ENCODE results near the gene STXBP1.

The STXBP1 gene

GRCh38 chr9:127694890-127695720 lies 83.0 kb downstream of the STXBP1 start:
- no peak for DNase-seq

- DNase-seq = no peak
Observed at GRCh38 chr9:127697575-127697974, 85.5 kb downstream of the STXBP1 start.

DNA sequence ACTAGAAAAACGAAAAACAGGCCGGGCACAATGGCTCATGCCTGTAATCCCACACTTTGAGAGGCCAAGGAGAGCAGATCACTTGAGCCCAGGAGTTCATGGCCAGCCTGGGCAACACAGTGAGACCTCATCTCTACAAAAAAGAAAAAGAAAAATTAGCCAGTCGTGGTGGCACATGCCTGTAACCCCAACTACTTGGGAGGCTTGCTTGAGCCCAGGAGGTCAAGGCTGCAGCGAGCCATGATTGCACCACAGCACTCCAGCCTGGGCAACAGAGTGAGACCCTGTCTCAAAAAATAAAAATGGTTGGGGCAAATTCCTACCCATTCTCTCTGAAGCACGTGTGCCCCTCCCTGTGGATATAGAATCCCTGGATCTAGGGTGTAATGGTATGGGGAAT lies 86.3 kb downstream of the STXBP1 start:
- DNase-seq = no peak

DNA sequence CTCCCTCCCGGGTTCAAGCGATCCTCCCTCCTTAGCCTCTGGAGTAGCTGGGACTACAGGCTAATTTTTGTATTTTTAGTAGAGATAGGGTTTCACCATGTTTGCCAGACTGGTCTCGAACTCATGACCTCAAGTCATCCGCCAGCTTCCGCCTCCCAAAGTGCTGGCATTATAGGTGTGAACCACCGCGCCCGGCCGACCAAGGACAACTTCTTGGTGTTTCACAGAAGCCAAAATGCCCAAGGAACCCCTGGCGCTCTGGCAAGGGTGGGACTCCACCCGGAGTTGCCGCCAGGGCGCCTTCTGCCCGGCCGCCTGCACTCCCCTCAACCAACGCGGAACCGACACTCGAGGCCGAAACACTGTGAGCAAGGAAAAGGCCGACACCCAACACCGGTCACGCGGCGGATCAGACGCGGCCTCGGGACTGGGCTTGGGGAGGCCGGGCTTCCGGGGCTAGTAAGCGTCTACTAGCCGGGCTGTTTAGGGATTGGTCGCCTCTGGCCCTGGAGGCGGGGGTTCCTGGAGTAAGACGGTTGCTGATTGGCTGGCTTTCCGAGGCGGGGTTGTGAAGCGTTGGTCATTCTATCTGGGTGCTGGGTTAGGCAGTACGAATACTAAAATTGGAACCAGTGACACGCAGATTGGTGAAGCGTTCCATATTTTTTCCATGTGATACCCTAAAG lies 87.1 kb downstream of the STXBP1 start:
- DNase-seq = peak; percentile 81

DNA sequence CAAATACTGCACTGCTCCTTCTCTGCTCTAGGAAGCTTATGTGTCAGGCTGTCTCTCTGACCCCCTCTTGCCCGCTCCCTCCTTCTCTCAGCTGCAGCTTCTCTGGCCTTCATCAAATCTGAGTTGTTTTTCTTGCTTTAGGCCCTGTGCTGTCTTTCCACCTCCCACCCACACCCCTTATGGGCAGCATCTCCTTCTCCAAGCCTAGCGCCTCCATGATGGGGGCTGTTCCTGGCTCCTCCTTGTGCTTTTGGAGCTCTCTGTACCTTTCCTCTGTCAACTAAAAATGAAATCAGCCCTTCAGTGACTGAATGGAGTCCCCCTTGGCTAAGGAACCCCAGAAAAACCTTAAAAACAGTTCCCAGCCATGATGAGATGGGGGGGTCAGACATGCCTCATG lies 88.1 kb downstream of the STXBP1 start:
- DNase-seq = no peak

GRCh38 chr9:127700594-127701255 lies 88.6 kb downstream of the STXBP1 start:
- no peak for DNase-seq

DNA sequence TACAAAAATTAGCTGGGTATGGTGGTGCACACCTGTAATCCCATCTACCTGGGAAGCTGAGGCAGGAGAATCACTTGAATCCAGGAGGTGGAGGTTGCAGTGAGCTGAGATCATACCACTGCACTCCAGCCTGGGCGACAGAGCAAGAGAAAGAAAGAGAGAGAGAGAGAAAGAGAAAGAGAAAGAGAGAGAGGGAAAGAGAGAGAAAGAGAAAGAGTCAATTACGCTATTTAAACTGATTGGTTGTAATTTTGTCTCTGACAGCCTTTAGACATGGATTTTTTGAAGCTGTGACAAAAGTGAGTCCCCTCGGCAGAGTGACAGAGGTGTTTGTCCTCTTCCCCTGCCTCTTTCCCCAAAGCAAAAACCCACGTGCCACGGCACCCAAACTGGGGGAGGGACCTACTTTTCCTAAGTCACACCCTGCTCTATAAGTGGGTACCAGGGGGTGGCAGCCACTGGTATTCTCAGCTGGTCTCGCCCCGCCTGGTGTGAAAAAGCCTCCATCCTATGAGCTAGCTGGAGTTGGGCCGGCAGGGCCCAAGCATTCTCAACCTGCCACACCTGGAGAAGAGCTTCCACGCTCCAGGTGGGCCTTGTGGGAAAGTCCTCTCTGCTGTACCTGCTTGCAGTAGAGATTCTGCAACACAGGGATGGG lies 91.3 kb downstream of the STXBP1 start:
- DNase-seq = no peak

GRCh38 chr9:127705577-127706379 lies 93.7 kb downstream of the STXBP1 start:
- no peak for DNase-seq

DNA sequence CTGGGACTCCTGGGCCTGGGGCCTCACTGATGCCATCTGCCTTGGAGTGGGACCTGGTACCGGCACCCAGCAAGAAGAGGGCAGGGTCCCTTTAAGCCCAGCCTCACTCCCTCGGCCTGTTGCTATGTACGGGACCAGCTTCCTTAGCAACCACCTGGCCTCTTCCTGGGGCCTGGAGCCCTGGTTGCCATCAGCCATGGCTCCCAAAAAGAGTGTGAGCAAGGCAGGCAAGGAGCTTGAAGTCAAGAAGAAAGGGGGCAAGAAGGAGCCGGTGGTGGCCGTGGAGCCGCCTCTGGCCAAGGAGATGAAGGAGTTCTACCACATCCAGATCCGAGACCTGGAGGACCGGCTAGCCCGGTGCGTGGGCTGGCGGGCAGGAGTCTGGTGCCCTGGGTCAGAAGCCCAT lies 94.8 kb downstream of the STXBP1 start, which contains the start of gene CFAP157:
CFAP157 (plus strand) TSS at position 153 of the 406 bp plus-strand sequence; CDS start at position 197, 44 bp downstream.
- no peak for DNase-seq

DNA sequence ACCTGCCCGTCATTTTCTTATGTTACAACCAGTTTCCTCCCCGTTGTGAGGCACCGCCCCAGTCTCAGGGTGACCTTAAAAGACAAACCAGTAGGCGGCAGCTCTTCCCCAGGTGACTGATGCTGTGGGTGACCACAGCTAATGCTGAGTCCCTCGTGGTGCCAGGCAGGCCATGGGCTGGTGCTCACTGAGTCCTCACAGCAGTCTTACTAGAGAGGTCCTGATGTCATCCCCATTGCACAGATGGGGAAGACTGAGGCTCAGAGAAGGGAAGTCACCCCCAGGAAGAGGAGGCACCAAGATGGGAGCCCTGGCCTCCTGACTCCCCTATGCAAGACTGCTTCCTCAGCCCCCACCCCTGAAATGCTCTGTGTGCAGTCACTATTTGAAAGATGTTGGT lies 95.7 kb downstream of the STXBP1 start:
- peak; percentile 13 to 33 for DNase-seq

DNA sequence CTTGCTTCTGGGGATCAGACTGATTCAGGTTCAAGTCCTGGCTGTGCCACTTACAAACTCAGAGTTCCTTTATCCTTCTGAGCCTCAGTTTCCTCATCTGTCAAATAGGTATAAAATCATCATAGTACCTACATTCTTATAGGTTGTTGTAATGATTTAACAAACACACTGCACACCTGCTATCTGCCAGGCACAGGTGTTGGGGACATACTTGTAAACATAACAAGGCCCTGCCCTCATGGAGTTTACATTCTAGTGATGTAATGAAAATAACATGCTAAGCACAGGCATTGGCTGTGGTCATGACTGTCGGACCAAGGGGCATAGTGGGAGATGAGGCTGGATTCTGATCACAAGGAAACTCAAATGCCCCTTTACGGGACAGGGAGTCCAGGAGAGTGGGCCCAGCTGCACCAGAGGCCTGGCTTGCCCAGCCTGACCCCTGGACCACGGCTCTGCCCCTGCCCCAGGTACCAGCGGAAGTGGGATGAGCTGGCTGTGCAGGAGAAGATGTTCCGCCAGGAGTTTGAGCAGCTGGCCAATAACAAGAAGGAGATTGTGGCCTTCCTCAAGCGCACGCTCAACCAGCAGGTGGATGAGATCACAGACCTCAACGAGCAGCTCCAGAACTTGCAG lies 97.0 kb downstream of the STXBP1 start:
- DNase-seq = no peak

DNA sequence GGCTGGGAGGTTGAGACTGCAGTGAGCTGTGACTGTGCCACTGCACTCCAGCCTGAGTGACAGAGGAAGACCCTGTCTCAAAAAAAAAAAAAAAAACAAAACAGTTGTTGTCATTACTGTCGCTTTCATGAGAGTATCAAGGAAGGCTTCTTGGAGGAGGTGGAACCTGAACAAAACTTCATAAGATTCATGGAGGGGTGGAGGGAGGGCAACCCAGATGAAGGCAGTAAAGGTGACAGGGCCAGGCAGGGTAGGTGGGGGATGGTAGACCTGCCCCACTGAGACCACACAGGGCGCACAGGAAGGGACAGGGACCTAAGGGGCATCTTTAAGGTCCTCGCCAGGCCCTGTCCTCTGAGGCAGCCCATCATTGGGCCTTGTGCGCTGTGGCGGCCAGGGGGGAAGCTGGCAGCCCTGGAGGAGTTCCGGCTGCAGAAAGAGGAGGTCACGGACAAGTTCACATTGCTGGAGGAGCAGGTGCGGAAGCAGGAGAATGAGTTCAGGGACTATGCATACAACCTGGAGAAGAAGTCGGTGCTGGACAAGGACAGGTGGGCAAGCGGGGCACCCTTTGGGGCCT lies 98.2 kb downstream of the STXBP1 start:
- no peak for DNase-seq

DNA sequence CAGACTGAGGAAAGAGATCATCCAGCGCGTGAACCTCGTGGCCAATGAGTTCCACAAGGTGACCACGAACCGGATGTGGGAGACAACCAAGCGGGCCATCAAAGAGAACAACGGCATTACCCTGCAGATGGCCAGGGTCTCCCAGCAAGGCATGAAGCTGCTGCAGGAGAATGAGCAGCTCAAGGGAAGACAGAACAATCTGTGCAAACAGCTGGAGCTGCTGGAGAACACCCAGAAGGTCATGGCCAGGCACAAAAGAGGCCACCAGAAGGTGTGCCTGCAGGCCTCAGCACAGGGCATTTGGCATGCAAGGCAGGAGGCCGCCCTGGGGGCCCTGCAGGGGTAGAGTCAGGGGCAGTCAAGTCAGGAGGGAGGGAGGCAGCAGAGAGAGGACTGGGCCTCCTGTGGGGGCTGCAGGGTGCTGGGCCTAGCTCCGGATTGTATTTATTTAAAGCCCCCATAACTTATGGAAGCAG lies 99.2 kb downstream of the STXBP1 start:
- no peak for DNase-seq

DNA sequence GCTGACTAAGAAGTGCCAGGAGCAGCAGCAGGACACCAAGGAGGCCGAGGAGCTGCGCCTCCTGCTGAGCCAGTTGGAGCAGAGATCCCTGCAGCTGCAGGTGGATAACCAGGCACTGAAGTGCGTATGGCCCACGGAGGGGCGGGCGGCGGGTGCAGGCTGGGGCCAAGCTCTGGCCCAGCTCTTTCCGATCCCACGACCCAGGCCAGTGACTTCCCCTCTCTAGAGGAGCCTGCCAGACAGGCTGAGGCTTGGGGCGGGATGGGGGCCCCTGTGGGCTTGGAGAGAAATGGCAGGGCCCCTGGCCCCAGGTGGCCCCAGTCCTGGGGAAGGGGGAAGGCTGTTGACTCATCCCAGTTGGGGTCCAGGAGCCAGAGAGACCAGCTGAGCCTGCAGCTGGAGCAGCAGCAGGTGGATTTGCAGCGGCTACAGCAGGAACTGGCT lies 99.8 kb downstream of the STXBP1 start:
- no peak for DNase-seq

DNA sequence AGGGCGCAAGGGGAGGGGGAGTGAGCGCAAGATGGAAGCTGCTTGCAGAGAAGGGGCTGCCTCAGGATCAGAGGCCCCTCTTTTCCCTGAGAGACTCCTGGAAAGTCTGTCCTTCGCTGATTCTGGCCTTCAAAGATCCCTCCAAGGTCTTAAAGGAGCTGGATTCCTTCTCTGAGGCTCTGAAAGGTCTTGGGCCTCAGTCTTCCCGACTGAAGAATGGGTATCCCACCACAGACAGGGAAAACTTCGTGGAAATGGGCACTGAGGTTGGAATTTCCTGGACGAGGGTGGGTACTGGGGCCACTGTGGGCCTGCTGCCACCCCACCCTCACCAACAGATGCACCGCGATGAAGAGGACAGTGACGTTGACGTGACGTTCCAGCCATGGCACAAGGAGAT lies 100.3 kb downstream of the STXBP1 start:
- no peak for DNase-seq

DNA sequence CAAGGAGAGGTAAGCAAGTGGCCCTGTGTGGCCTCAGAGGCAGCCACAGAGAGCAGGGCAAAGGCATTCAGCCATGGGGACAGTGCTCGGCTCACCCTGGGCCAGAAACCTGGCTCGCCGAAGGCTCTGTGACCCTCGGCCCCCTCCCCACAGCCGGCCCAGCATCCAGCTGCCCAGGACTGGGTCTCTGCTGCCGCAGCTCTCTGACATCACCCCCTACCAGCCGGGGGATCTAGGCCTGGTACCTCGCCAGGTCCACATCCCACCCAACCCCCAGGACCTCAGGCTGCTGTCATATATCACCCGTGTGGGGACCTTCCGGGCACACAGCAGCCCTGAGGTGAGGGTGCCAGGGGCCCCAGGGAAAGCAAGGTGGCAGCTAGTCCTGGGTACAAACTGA lies 100.8 kb downstream of the STXBP1 start:
- no peak for DNase-seq

- DNase-seq = no peak
Observed at GRCh38 chr9:127714020-127714750, 102.1 kb downstream of the STXBP1 start.

GRCh38 chr9:127714951-127715469 lies 102.9 kb downstream of the STXBP1 start:
- DNase-seq = no peak

GRCh38 chr9:127715470-127716337 lies 103.6 kb downstream of the STXBP1 start, which contains the start of the genes PTRH1 and TTC16:
Gene PTRH1, minus strand, starts transcription at chr9:127715663. Its CDS starts 24 bp downstream, at chr9:127715639.
Gene TTC16, plus strand, starts transcription at chr9:127716079. Its CDS starts 67 bp downstream, at chr9:127716146.
- DNase-seq = peak; percentile 96 to 97

Data from activated CD4-positive, alpha-beta T cell treated with anti-CD3 and anti-CD28 coated beads, Interleukin-2, amount 50 U/mL, for 4 hours (primary cell).